ENCODE data around the gene DCUN1D2. TPM values are rescaled to one million over a fixed set of nuclear protein-coding genes. Genes with fewer than 3 reads are reported as not detected.
A peak's percentile ranks its signal among the peaks of the same experiment; 100 is the strongest.

DCUN1D2 gene
- total and polyA plus RNA-seq, 5 donors = 91.6 to 160 (median 136) TPM

DNA sequence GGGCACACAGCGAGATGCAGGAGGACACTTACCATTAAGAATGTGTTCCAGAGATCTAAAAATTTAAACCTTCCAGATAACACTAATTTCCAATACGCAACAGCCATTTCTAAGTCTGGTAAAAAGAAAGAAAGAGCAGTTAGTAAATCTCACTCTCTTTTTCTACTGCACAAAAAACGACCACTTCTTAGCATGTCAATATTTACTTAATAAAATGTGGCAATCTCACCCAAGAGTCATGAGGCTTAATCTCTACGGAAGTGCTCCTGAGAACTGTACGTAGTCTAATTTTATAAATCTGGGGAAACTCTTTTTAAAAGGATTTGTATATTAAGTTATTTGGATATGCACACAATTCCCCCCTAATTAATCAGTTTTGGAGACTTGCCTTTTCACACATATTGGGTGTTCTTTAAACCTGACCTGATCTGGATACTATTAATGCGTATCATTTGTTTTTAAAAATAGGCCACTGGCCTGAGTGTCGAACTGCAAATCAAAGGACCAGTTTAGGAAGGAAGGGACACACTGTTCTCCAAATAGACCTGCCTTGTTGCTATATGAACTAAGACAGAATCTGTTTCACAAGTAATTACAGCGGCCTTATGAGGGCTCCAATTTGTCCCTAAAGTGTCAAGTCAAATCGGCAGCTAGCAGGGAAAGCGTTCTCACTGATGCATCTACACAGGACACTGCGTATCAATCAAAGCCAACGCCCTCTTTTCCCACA is 29.3 kb downstream of the DCUN1D2 start:
- WGBS = 76% methylated on average over 12 of the region's 12 CpGs
- ATAC-seq (peak; percentile 47 to 48), DNase-seq (no peak)
- Histone ChIP-seq H3K27ac (ENCODE audit: low read length) (peak overlapping the region; percentile 73), H3K9me3 (ENCODE audit: control insufficient read depth, low read length) (no peaks in the 10 kb centered on the region), H3K27me3 (ENCODE audit: control insufficient read depth, insufficient read depth) (no peaks in the 10 kb centered on the region), H3K4me1 (ENCODE audit: control insufficient read depth, insufficient read depth, low read length) (no peaks in the 10 kb centered on the region), H3K4me3 (ENCODE audit: low read length) (no peak overlapping the region)
- intact Hi-C loops (cut with DNase I) = loop anchor here in 1 of 4 donors (5.0 kb wide), 1 partner anchor 101 kb away; no protein-coding TSS in a partner anchor

GRCh38 chr13:113460599-113460998 is 29.9 kb downstream of the DCUN1D2 start:
- WGBS = 92% methylated on average over 14 of the region's 14 CpGs
- peak overlapping the region; percentile 12 for H3K27ac ChIP-seq (ENCODE audit: low read length)
- intact Hi-C loops (cut with DNase I) = loop anchor here in 1 of 4 donors (5.0 kb wide), 1 partner anchor 102 kb away; no protein-coding TSS in a partner anchor
- H3K9me3 ChIP-seq (ENCODE audit: control insufficient read depth, low read length) = no peaks in the 10 kb centered on the region
- DNase-seq (no peak), ATAC-seq (no peak)
- no peak overlapping the region for H3K4me3 ChIP-seq (ENCODE audit: low read length)
- no peaks in the 10 kb centered on the region for H3K27me3 ChIP-seq (ENCODE audit: control insufficient read depth, insufficient read depth)
- no peaks in the 10 kb centered on the region for H3K4me1 ChIP-seq (ENCODE audit: control insufficient read depth, insufficient read depth, low read length)

- Histone ChIP-seq H3K9me3 (ENCODE audit: control insufficient read depth, low read length) (no peaks in the 10 kb centered on the region), H3K4me3 (ENCODE audit: low read length) (no peak overlapping the region), H3K27me3 (ENCODE audit: control insufficient read depth, insufficient read depth) (no peaks in the 10 kb centered on the region), H3K4me1 (ENCODE audit: control insufficient read depth, insufficient read depth, low read length) (no peaks in the 10 kb centered on the region), H3K27ac (ENCODE audit: low read length) (peak overlapping the region; percentile 12)
- no peak for DNase-seq
- intact Hi-C loops (cut with DNase I) = loop anchor here in 1 of 4 donors (5.0 kb wide), 1 partner anchor 102 kb away; no protein-coding TSS in a partner anchor
- ATAC-seq = no peak
- 93% methylated on average over 14 of the region's 14 CpGs for WGBS
Observed at GRCh38 chr13:113460064-113460555, 30.4 kb downstream of the DCUN1D2 start.

GRCh38 chr13:113458253-113459065 is 32.1 kb downstream of the DCUN1D2 start:
- 57% methylated on average over 23 of the region's 23 CpGs for WGBS
- Histone ChIP-seq H3K9me3 (ENCODE audit: control insufficient read depth, low read length) (no peaks in the 10 kb centered on the region), H3K27me3 (ENCODE audit: control insufficient read depth, insufficient read depth) (no peaks in the 10 kb centered on the region), H3K4me1 (ENCODE audit: control insufficient read depth, insufficient read depth, low read length) (no peaks in the 10 kb centered on the region), H3K4me3 (ENCODE audit: low read length) (no peak overlapping the region), H3K27ac (ENCODE audit: low read length) (peak overlapping the region; percentile 63)
- peak in 2 of 3 donors; percentile 67 to 74 for DNase-seq
- ATAC-seq = peak; percentile 29 to 42
- intact Hi-C loops (cut with DNase I) = loop anchor here in 1 of 4 donors (10.0 kb wide), 1 partner anchor 106 kb away; no protein-coding TSS in a partner anchor

DNA sequence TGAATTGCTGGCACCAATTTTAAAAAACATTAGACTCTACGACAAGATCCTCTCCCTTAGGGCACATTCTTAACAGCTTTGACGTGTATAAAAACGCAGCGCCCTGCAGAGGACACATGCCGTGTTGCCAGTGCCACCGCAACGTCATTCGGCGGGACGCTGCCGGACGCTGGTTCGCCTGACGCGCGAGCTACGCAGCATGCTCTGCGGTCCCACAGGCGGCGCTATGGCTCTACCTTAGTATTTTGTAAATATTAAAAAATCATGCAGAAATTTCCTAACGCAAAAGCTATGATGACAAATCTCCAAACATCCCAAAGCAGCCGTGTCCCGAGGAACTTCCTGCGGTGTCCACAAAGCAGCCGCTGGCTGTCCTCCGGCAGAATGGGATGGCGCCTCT is 33.0 kb downstream of the DCUN1D2 start:
- intact Hi-C loops (cut with DNase I) = loop anchor here in 1 of 4 donors (10.0 kb wide), 1 partner anchor 107 kb away; no protein-coding TSS in a partner anchor
- no peaks in the 10 kb centered on the region for H3K4me1 ChIP-seq (ENCODE audit: control insufficient read depth, insufficient read depth, low read length)
- DNase-seq = no peak
- H3K4me3 ChIP-seq (ENCODE audit: low read length) = no peak overlapping the region
- WGBS = 86% methylated on average over 27 of the region's 27 CpGs
- no peak for ATAC-seq
- H3K9me3 ChIP-seq (ENCODE audit: control insufficient read depth, low read length) = no peaks in the 10 kb centered on the region
- H3K27ac ChIP-seq (ENCODE audit: low read length) = no peak overlapping the region
- H3K27me3 ChIP-seq (ENCODE audit: control insufficient read depth, insufficient read depth) = no peaks in the 10 kb centered on the region

- Histone ChIP-seq H3K9me3 (ENCODE audit: control insufficient read depth, low read length) (no peaks in the 10 kb centered on the region), H3K4me1 (ENCODE audit: control insufficient read depth, insufficient read depth, low read length) (no peaks in the 10 kb centered on the region), H3K27ac (ENCODE audit: low read length) (no peak overlapping the region), H3K4me3 (ENCODE audit: low read length) (no peak overlapping the region), H3K27me3 (ENCODE audit: control insufficient read depth, insufficient read depth) (no peaks in the 10 kb centered on the region)
- DNase-seq = no peak
- 90% methylated on average over 16 of the region's 16 CpGs for WGBS
- no peak for ATAC-seq
- intact Hi-C loops (cut with DNase I) = loop anchor here in 1 of 4 donors (10.0 kb wide), 1 partner anchor 109 kb away; no protein-coding TSS in a partner anchor
Observed at GRCh38 chr13:113456116-113456702, 34.3 kb downstream of the DCUN1D2 start.

- no peak overlapping the region for H3K4me3 ChIP-seq (ENCODE audit: low read length)
- 85% methylated on average over 18 of the region's 18 CpGs for WGBS
- H3K27me3 ChIP-seq (ENCODE audit: control insufficient read depth, insufficient read depth) = no peaks in the 10 kb centered on the region
- intact Hi-C loops (cut with DNase I) = loop anchor here in 1 of 4 donors (10.0 kb wide), 1 partner anchor 109 kb away; no protein-coding TSS in a partner anchor
- H3K27ac ChIP-seq (ENCODE audit: low read length) = no peak overlapping the region
- no peaks in the 10 kb centered on the region for H3K4me1 ChIP-seq (ENCODE audit: control insufficient read depth, insufficient read depth, low read length)
- no peak for ATAC-seq
- no peaks in the 10 kb centered on the region for H3K9me3 ChIP-seq (ENCODE audit: control insufficient read depth, low read length)
- DNase-seq = no peak
Observed at GRCh38 chr13:113455384-113455783, 35.1 kb downstream of the DCUN1D2 start.

DNA sequence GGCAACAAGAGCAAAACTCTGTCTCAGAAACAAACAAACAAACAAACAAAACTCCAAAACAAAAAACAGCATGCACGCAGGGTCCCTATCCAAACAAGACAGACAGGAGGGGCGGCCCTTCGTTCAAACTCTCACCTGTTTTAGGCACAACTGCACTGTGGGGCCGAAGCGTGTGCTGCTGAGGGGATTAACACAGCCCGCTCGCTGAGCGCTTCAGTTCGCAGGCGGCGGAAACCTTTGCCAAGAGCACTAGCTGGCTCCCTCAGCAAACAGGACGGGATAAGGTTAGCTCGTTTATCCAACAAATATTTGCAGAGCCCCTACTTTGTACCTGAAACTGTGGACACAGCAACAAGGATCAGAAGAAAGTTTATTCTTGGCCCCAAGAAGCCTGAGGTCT is 35.6 kb downstream of the DCUN1D2 start:
- Histone ChIP-seq H3K4me3 (ENCODE audit: low read length) (no peak overlapping the region), H3K4me1 (ENCODE audit: control insufficient read depth, insufficient read depth, low read length) (no peaks in the 10 kb centered on the region), H3K27ac (ENCODE audit: low read length) (no peak overlapping the region), H3K9me3 (ENCODE audit: control insufficient read depth, low read length) (no peaks in the 10 kb centered on the region), H3K27me3 (ENCODE audit: control insufficient read depth, insufficient read depth) (no peaks in the 10 kb centered on the region)
- intact Hi-C loops (cut with DNase I) = loop anchor here in 2 of 4 donors (5.0 to 10.0 kb wide), 2 partner anchors 53 to 110 kb away; no protein-coding TSS in a partner anchor
- ATAC-seq (no peak), DNase-seq (no peak)
- 93% methylated on average over 13 of the region's 13 CpGs for WGBS

DNA sequence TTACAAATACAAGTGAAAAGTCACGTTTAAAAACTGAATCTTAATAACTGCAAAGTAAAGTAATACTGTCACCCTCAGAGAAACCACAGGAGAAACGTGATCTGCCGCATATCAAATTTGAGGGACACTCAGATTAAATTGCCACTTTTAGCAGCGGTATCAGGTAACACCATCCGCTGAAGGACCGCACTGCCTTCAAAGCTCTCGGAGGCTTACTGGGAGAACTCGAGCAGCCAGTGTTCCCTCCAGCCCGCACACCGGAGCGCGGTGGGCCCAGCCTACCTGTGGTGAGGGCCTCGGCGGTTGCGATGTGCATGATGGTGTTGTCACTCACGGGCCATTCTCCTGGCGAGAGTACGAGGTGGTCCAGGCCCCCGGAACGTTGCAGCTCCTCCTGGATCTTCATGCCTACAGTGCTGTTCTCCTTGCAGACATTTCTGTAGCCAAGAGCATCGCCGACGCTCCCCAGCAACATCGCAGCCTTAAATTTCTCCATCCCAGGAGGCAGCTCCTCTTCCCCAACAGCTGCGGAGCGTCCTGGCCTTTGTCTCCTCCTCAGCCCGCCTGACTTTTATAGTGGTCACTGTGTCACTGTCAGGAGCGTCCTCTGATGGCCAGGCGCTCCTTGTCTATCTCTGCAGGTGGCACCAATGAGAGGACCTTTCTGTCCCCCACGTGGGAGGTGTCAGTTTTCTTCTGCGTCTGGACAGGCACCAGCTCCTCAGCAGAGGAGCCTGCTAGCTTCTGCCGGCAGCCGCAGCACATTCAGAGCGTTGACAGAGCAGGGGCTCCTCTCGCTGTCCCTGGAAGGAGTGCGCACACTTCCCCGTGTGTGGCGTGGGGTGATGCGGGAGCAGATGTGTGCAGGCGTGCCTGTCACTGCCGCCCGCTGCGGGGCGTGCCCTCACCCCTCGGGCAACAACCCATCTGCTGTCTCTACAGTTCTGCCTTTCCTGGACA is 37.3 kb downstream of the DCUN1D2 start, which contains the start of gene ADPRHL1:
ADPRHL1 (minus strand) TSS at position 547 of the 960 bp plus-strand sequence; CDS start at position 496, 51 bp downstream.
- WGBS = 58% methylated on average over 45 of the region's 45 CpGs
- peak within 1 kb of the TSS; percentile 63 for H3K27ac ChIP-seq (ENCODE audit: low read length)
- H3K4me1 ChIP-seq (ENCODE audit: control insufficient read depth, insufficient read depth, low read length) = no peaks in the 10 kb centered on the region
- peak; percentile 54 to 85 (median 78) for DNase-seq
- ATAC-seq = peak; percentile 75 to 80
- no peaks in the 10 kb centered on the region for H3K27me3 ChIP-seq (ENCODE audit: control insufficient read depth, insufficient read depth)
- intact Hi-C loops (cut with DNase I) = loop anchor here in 2 of 4 donors (5.0 to 10.0 kb wide), 2 partner anchors 51 to 112 kb away; no protein-coding TSS in a partner anchor
- H3K9me3 ChIP-seq (ENCODE audit: control insufficient read depth, low read length) = no peaks in the 10 kb centered on the region
- H3K4me3 ChIP-seq (ENCODE audit: low read length) = peak within 1 kb of the TSS; percentile 25
